GM21825 (cell line): ENCODE measurements around the gene TNPO1.
"Not testable (repeated sequence)": the region's sequence is repeated elsewhere in the genome, so short reads cannot be mapped to it uniquely, and the experiment has no call there.

ENCODE experiments used
- ATAC-seq: cut with Tn5 transposase; IDR thresholded peaks from one replicate; pipeline ENCODE4 v1.9.1; 2021; ENCODE audit warnings: mild to moderate bottlenecking, moderate library complexity; ENCODE audit not compliant: unreplicated experiment

The TNPO1 gene

DNA sequence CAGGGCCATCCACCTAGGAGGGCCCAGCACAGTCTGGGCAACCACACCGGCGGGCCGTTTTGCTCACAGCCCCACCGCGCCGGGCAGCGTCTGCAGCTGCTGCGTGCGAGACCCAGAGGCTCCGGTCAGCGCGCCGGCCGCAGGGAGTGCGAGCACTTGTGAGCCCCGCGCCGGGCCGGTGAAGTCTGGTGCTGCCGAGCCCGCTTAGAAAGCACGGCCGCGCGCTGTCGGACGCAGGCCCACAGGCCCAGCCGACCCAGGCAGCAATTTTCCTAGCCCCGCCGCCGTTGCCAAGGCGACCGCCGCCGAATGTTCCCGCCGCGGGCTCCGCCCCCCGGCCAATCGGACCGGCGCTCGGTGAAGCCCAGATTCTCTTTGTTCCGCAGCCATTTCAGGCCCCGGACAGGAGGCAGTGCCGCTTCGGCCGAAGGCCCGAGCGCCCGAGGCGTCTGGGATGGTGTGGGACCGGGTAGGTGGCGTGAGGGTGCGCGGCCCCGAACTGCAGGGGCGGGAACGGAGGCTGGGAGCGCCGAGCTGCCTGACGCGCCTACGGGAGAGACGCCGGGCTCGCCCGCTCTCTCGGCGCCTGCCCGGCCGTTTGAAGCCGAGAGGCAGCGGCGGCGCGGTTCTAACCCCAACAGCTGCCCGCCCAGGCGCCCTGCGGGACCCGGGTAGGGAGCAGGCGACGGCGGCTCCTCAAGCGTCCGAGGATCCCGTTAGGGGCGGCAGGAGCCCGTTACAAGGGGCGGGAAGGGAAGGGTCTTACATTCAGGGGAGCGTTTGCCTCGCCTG is at the start of gene TNPO1:
Gene TNPO1, plus strand, starts transcription at position 378 of the 792 bp plus-strand sequence. Its CDS starts 77 bp downstream, at position 455.
- ATAC-seq: peak; percentile 82

DNA sequence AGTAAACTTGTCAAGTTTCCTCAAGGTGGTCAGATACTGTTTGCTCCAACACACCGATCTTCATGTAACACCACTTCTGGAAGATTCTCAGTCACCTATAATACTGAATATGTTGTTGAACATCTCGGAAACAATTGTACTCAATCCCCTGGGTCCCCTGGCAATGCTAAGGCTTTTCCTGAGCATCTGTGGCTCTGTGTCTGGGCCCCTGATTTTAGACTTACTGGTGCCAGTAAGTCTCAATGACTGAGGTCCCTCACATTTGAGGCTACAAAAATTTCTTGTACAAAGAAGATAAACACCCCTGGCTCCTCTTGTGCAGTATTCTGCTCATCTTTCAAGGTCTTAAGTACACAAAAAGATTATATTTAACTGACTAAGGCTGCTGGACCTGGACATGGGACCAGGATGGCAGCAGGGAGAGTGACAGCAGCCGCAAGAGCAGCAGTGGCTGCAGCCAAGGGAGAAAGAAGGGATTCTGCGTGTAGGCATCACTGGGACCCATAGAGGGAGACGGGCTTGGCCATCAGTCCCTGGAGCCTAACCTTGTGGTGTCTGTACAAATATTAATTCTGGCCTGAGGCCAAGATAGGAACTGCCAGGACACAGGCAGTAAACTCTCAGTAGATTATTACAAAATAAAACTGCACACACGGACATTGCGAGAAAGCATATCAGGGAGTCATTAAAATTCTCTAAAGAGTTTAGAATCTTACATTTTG is 49.0 kb upstream of the TNPO1 start:
- ATAC-seq: no peak

DNA sequence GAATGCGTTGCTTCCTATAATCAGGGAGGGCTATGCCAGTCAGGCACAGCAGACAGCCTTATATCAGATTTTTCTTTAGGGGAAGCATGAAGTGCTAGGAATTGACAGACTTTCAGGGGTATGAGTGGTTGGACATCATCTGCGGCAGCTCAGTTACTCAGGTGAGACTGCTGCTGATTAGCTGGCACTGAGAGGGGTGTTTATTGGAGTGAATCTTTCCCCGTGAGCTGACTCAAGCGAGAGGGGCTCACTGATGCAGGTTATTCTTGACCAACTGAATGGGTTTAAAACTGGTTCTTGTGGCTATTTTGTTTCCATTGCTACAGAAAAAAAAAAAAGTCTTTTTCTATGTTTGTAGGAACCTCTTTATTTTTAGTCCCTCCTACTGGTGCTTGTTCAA is 46.2 kb upstream of the TNPO1 start:
- ATAC-seq: no peak

DNA sequence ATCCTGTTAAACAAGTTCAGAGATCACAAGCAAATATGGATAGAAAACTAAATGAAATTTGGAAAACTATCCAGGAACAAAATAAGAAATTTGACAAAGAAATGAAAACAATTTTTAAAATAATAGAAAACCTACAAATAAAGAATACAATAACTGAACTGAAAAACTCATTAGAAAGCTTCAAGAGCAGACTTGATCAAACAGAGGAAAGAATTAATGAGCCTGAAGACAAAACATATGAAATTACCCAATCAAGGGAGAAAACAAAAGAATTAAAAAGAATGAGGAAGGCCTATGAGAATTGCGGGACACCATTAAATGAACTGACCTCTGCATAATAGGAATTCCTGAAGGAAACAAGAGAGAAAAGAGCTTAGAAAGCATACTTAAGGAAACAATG is 39.8 kb upstream of the TNPO1 start:
- no peak for ATAC-seq

DNA sequence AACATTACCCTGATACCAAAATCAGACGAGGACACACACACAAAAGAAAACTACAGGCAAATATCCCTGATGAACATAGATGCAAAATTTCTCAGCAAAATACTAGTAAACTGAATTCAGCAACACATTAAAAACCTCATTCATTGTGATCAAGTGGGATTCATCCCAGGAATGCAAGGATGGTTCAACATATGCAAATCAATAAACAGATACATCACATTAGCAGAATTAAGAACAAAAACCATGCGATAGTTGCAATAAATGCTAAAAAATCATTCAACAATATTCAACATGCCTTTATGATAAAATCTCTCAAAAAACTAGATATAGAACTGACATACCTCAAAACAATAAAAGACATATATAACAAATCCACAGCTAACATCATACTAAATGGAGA is 36.9 kb upstream of the TNPO1 start:
- ATAC-seq: no peak

DNA sequence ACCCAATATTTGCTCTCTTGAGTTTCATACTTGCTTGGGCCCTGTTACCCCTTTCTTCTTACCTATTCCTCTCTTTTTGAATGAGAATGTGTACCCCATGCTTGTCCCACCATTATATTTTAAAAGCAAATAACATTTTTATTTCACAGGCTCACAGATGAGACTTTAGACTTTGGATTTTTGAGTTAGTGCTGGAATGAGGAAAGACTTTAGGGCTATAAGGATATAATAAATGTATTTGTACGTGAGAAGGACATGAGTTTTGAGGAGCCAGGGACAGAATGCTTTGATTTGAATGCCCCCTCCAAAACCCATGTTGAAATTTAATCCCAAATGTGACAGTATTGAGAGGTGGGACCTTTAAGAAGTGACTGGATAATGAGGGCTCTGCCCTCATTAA is 33.1 kb upstream of the TNPO1 start:
- no peak for ATAC-seq

DNA sequence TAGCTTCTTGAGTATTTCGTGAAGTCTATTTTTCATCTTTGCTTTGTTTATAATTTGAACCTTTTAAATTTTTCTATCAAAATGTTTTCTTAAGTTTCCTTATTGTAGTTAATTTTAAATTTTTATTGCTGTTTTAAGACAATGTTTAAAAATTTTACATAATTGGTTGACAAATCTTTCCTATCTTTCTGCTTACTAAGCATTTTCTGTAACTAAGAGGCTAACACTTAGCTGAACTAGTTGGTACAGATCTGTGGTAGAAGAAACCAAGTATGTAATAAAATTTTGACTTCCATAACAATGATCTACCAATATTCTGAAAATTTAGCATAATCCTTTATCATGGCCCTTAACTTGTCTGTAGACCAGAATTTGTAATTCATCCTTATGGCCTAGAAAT is 32.3 kb upstream of the TNPO1 start:
- no peak for ATAC-seq

DNA sequence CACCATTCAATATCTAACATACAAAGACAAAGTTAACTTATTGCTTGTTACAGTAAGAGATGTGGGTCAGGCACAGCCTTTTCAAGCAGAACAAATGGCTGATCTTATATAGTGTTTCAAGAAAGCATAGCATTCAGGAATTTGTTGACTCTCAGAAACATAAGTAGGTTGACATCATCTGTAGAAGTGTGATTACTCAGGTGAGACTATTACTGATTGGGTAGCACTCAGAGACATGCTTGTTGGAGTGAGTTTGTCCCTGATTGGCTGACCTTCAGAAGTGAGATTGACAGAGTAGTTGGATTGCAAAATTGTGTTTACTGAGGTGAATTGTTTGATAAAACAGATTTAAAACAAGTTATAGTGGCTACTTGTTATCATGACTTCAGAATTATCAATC is 30.7 kb upstream of the TNPO1 start:
- no peak for ATAC-seq

DNA sequence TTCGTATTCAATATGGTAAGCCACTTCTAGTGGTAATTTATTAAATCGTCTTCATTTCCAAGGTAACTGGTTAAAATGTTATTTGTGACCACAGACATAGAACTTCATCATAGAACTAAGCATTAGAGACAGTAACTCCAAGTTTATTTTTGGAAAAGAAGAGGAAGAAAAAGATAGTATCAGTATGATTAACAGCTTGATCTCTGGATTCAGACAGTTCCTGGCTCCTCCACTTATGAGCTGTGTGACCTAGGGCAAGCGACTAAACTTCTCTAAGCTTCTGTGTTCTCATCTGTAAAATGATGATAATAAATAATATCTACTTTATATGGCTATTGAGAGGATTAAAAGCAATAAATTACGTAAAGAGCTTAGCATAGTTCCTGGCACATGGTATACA is 29.8 kb upstream of the TNPO1 start:
- no peak for ATAC-seq

DNA sequence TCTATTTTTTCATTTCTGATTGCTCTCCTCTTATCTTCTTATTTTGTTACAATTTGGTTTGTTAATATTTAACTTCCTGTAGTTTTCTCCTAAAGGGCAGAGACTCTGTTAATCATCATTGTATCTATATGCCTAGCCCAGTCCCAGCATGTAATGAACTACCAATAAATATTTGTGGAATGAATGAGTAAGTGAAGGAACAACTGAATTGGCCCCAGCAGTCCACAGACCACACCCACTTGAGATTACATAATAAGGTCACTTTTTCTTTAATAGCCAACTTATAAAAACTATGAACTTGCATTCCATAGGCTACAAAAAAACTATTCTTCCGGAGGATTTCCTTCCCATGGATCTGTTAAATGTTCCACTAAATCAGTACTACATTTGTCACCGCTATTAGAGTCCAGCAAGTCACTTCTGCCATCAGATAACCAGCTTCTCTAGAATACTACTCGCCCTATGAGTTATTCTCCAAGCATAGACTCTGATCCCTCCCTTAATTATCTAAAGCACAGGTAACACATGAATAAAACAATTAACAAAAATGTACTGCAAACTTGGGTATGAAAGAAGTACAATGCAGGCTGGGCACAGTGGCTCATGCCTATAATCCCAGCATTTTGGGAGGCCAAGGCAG is 27.5 kb upstream of the TNPO1 start:
- ATAC-seq: no peak

DNA sequence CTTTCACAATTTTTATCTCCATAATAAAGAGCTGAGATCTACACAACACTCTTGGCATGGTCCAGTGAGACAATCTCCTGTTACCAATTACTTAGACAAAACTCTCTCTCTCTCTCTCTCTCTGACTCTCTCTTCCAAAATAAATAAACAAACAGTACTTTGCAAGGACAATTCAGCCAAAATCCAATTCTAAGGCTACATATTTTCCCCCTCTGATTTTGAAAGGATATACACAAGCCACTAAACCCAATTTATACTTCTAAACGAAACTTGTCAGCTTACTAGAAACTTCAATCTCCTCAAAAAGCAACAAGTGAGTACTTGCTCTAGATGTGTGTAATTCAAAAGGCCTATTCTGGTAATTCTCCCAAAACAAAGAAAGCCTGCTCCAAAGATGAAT is 26.3 kb upstream of the TNPO1 start:
- no peak for ATAC-seq

DNA sequence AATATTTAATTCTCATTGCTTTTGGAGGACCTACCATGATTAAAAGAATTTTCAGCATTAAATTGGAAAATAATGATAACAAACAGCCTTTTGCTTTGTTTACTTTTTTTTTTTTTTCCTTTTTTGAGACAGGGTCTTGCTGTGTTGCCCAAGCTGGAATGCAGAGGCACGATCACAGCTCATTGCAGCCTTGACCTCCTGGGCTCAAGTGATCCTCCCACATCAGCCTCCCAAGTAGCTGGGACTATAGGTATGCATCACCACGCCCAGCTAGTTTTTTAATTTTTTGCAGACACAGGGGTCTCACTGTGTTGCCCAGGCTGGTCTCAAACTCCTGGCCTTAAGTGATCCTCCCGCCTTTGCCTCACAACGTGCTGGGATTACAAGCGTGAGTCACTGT is 23.8 kb upstream of the TNPO1 start:
- ATAC-seq: not testable (repeated sequence)

DNA sequence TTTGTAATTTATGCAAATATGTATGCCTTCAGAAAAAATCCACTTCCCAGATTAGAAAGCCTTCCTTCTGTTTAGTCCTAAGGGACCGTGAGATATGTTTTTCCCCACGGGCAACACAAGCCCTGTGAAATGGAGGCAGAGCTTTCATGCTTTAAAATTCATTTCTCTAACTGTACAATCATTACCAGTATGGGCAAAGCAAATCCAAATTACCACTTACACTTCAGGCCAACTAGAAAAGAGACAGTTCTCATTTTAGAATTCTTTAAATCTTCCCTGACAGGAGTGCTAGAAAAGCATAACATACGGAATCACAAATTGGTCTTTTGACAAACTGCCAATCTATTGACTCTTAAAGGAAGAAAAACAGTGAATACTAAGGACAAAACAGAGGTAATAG is 20.5 kb upstream of the TNPO1 start:
- ATAC-seq: no peak

DNA sequence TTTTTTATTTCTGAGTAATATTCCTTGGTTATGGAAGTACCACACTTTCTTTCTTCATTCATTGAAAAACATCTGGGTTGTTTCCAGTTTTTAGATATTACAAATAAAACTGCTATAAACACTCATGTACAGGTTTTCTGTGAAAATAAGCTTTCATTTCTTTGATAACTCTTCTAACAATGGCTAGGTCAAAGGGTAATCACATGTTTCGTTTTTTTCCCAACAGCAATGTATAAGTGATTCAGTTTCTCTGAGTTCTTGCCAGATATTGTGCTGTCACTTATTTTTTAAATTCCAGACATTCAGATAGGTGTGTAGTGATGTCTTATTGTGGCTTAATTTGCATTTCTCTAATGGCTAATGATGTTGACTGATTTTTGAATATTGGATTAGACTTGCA is 16.7 kb upstream of the TNPO1 start:
- no peak for ATAC-seq

DNA sequence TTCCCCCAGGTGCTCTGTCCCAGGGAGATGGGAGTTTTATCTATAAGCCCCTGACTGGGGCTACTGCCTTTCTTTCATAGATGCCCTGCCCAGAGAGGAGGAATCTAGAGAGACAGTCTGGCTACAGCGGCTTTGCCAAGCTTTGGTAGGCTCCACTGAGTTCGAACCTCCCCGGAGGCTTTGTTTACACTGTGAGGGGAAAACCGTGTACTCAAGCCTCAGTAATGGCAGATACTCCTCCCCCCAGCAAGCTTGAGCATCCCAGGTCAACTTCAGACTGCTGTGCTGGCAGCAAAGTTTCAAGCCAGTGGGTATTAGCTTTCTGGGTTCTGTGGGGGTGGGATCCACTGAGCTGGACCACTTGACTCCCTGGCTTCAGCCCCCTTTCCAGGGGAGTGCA is 7.8 kb upstream of the TNPO1 start:
- not testable (repeated sequence) for ATAC-seq

DNA sequence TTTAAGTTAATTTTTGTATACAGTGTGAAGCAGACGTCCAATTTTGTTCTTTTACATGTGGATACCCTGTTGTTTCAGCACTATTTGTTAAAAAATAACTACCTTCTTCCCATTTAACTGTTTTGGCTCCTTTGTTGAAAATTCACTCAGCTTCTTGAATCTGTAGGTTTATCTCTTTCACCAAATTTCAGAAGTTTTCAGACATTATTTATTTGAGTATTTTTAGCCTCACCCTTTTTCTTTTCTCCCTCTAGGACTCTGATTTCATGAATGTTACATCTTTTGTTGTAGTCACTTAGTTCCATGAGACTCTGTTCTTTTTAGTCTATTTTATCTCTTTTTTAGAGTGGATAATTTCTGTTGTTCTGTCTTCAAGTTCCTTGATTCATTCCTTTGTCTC is 4.6 kb upstream of the TNPO1 start:
- no peak for ATAC-seq

DNA sequence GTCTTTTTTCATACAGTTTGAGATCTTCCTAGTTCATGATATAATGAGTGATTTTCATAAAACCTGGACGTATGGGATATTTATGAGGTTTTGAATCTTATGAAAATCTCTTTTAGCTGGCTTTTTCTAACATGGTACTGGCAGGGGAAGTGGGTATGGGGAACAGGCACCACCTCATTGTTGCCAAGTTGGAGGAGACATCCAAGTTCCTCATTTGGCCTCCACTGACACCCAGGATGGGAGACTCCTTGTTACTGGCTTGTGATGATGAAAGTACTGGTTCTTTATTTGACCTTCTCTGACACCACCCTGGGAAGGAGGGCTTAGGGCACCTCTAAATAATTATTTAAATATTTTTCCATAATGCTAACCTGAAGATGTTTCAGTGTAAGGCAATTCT is 4.0 kb upstream of the TNPO1 start:
- ATAC-seq: no peak

DNA sequence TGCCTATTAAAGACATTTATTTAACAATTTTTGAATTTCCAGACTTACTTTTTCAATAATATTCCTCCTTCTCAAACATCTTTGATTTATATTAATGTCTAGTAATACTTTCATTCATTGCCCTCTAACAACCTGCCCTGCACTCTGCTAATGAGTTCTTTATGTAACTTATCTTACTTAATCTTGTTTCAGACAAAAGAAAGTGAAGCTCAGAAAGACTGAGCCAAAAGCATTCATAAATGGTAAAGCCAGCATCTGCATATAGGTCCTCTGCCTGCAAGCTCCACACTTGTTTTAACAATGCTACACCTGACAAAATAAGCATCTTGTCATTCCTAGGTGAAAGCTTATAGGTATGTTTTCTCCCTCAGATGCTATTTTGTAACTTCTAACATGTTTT is 2.4 kb upstream of the TNPO1 start:
- ATAC-seq: no peak

DNA sequence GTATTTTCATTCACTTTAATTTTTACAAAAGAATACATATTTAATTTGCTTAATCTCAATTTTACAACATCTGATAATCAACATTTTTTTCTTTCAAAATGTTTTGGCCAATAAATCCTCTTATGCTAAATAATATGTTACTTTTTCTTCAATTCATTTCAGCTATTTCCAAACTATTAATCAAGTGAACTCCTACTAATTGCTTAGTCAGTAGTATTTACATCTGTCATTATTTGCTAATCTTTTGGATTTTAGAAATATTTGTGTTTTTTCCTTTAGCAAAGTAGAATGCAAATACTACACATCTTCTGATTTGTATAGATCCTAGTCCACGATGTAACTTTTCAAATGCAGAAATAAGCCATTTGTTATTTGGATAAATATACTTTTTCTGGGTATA is 1.6 kb upstream of the TNPO1 start:
- no peak for ATAC-seq

DNA sequence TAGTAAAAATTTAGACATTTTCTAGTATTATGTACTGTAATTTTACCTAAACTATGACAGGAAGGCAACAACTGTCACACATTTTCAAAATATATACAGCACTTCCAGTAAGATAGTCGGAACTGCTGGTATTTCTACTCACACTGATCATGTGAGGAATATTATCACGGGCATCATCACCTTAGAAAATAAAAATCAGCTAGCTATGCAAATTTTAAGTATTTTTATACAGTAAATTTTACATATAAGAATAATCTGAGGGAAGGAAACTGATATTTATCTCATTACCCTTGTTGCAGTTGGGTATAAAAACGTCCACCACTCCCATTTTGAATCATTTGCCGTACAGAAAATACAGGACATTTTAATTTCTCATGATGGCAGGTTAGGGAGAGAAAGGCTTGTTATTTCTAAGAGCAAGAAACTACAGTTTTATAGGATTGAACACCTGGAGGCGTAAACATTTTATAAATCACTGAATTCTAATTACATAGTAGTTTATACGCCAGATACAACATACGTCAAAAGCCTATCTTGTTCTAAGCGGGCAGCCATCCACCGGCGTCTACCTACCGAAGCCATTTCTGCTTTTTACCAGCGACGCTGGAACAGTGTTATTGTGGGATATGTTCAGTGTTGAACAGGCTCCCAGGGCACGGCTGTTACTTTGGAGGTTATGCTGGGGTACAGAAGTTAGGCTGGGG is 729 bp upstream of the TNPO1 start:
- no peak for ATAC-seq

DNA sequence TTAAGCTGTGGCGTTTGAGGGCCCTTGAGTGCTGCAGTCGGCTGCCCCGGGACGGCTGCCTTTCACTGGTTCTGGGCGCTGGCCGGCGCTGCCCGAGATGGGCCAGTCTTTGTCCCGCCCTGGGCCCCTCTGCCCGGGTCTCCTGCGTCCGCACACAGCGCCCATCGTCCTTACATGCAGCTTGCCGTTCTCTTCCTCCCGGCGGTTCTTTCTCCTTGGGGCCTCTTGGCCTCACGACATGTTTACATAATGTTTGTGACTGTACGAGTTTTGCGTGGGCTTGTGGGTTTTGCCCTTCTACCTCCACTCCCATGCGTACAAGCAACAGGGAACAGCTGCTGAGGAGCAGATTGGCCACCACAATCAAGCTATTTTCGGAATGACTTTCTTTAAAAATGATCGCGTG is 618 bp downstream of the TNPO1 start:
- ATAC-seq: peak; percentile 30
